GM12878 (cell line): ENCODE data around the gene RPS19BP1. TPM values are rescaled to one million over a fixed set of nuclear protein-coding genes. Genes with fewer than 3 reads are reported as not detected.

ENCODE experiments used
- BCL11A ChIP-seq: IDR thresholded peaks from 2 replicates; pipeline ENCODE4 v1.6.1; 2011; ENCODE audit warnings: low read depth, low read length
- BMI1 ChIP-seq: fragments of 450-650 bp; IDR thresholded peaks from 2 replicates; pipeline ENCODE4 v1.6.1; 2016; ENCODE audit warnings: mild to moderate bottlenecking, moderate library complexity, borderline replicate concordance
- CEBPZ ChIP-seq: fragments of 150-350 bp; IDR thresholded peaks from 2 replicates; pipeline ENCODE4 v1.6.1; 2016; ENCODE audit warnings: low read depth, low read length
- CHD2 ChIP-seq: IDR thresholded peaks from 2 replicates; pipeline ENCODE4 v1.6.1; 2011; ENCODE audit warnings: low read depth, low read length, improper control_type of control experiment, borderline replicate concordance
- CUX1 ChIP-seq: IDR thresholded peaks from 2 replicates; pipeline ENCODE4 v1.6.1; 2012; ENCODE audit warnings: improper control_type of control experiment, low read depth, low read length; ENCODE audit not compliant: insufficient replicate concordance
- FOS ChIP-seq: IDR thresholded peaks from 3 replicates; pipeline ENCODE4 v1.6.1; 2011; ENCODE audit warnings: borderline replicate concordance; ENCODE audit not compliant: insufficient read length; ENCODE audit errors: extremely low read depth
- FOXM1 ChIP-seq: IDR thresholded peaks from 2 replicates; pipeline ENCODE4 v1.6.1; 2012; ENCODE audit warnings: low read depth, mild to moderate bottlenecking, inconsistent platforms, low read length, moderate library complexity
- HDAC2 ChIP-seq: fragments of 200-600 bp; sonication (generic); IDR thresholded peaks from 2 replicates; pipeline ENCODE4 v1.6.1; 2017
- KAT2A ChIP-seq: conservative IDR thresholded peaks from 2 replicates; pipeline ENCODE4 v1.6.1; 2011; ENCODE audit warnings: low read depth, low read length; ENCODE audit not compliant: control insufficient read depth
- KDM1A ChIP-seq: fragments of 200-600 bp; sonication (generic); IDR thresholded peaks from 2 replicates; pipeline ENCODE4 v1.6.1; 2016; ENCODE audit warnings: borderline replicate concordance
- MYB ChIP-seq: fragments of 150-350 bp; IDR thresholded peaks from 2 replicates; pipeline ENCODE4 v1.6.1; 2014; ENCODE audit warnings: mild to moderate bottlenecking, low read depth, low read length, borderline replicate concordance
- NFXL1 ChIP-seq: fragments of 450-650 bp; IDR thresholded peaks from 2 replicates; pipeline ENCODE4 v1.6.1; 2017; ENCODE audit warnings: antibody characterized with exemption, mild to moderate bottlenecking, borderline replicate concordance
- NKRF ChIP-seq: fragments of 450-650 bp; conservative IDR thresholded peaks from 2 replicates; pipeline ENCODE4 v1.6.1; 2017; ENCODE audit warnings: mild to moderate bottlenecking, moderate library complexity
- PML ChIP-seq: IDR thresholded peaks from 2 replicates; pipeline ENCODE4 v1.6.1; 2012; ENCODE audit warnings: low read length, inconsistent platforms
- POLR2AphosphoS2 ChIP-seq: IDR thresholded peaks from 2 replicates; pipeline ENCODE4 v1.6.1; 2011; ENCODE audit warnings: low read depth, mild to moderate bottlenecking, low read length, improper control_type of control experiment, moderate library complexity
- RAD21 ChIP-seq: IDR thresholded peaks from 2 replicates; pipeline ENCODE4 v1.6.1; 2011; ENCODE audit warnings: mild to moderate bottlenecking, low read depth, low read length, moderate library complexity; ENCODE audit not compliant: insufficient read depth
- RAD51 ChIP-seq: fragments of 450-650 bp; IDR thresholded peaks from 2 replicates; pipeline ENCODE4 v1.6.1; 2016; ENCODE audit warnings: moderate library complexity, mild to moderate bottlenecking, inconsistent platforms
- RUNX3 ChIP-seq: IDR thresholded peaks from 2 replicates; pipeline ENCODE4 v1.6.1; 2012; ENCODE audit warnings: low read length, inconsistent platforms
- SUZ12 ChIP-seq: fragments of 200-600 bp; sonication (generic); IDR thresholded peaks from one replicate; pipeline ENCODE4 v1.6.1; 2018; ENCODE audit warnings: antibody characterized with exemption, mild to moderate bottlenecking; ENCODE audit not compliant: unreplicated experiment
- WRNIP1 ChIP-seq: IDR thresholded peaks from 2 replicates; pipeline ENCODE4 v1.6.1; 2011; ENCODE audit warnings: low read depth, low read length, improper control_type of control experiment, borderline replicate concordance
- polyA plus RNA-seq, 11 experiments: library from polyadenylated mRNA; depleted of rRNA in 4 of 11; unstranded in 6 of 11; stranded (reverse) in 5 of 11; fragments of >200 nt; fragmentation: Nextera tagmentation in 4 of 11; fragmentation: Illumina TruSeq in 1 of 11; extraction: Ambion mirVana in 4 of 11; extraction: Trizol in 1 of 11; gene quantifications; 1 replicate in 1 of 11; 2 replicates in 10 of 11; pipeline versions ENCODE4 v1.2.1 to v1.2.3, GENCODE V29; 2011 to 2016; ENCODE audit warnings: inconsistent platforms in 2 of 11, missing spikeins in 2 of 11, low read depth in 1 of 11
- total RNA-seq, 4 experiments: library from RNA; depleted of rRNA in 3 of 4; stranded (reverse); fragments of >200 nt in 3 of 4; fragmentation: Illumina TruSeq in 1 of 4; extraction: Trizol in 1 of 4; gene quantifications; 2 replicates each; pipeline versions ENCODE4 v1.2.1 to v1.2.3, GENCODE V29; 2013 to 2021

RPS19BP1 gene
- total and polyA plus RNA-seq, 10 of the 15 experiments (the other 5 are each of a cell fraction or from before 2014, with no cell fraction given), result 2.7 to 206 (median 78.6) TPM

- TF ChIP-seq CUX1 (no peak), FOS (no peak), NFXL1 (no peak), WRNIP1 (no peak), SUZ12 (no peak), POLR2AphosphoS2 (peak; percentile 79; the same call in 1 of the 2 replicates), KDM1A (no peak), MYB (no peak), PML (no peak), KAT2A (no peak), RAD51 (no peak), NKRF (no peak), BMI1 (no peak), RAD21 (no peak), CEBPZ (no peak), HDAC2 (no peak), CHD2 (no peak), RUNX3 (no peak), FOXM1 (no peak), BCL11A (no peak)
Measured at GRCh38 chr22:39502109-39502788, 30.3 kb downstream of the RPS19BP1 start, which contains the start of gene MIEF1 (continued).
